HG03442 (cell line): ENCODE data around the gene CDK8.
A peak's percentile ranks its signal among the peaks of the same experiment; 100 is the strongest.
"Not testable (repeated sequence)": the region's sequence is repeated elsewhere in the genome, so short reads cannot be mapped to it uniquely, and the experiment has no call there.

ENCODE experiments used
- ATAC-seq: cut with Tn5 transposase; IDR thresholded peaks from one replicate; pipeline ENCODE4 v1.9.1; 2021; ENCODE audit warnings: mild to moderate bottlenecking, moderate library complexity; ENCODE audit not compliant: unreplicated experiment

CDK8 gene

GRCh38 chr13:26252006-26252405 lies 1.9 kb upstream of the CDK8 start:
- not testable (repeated sequence) for ATAC-seq

DNA sequence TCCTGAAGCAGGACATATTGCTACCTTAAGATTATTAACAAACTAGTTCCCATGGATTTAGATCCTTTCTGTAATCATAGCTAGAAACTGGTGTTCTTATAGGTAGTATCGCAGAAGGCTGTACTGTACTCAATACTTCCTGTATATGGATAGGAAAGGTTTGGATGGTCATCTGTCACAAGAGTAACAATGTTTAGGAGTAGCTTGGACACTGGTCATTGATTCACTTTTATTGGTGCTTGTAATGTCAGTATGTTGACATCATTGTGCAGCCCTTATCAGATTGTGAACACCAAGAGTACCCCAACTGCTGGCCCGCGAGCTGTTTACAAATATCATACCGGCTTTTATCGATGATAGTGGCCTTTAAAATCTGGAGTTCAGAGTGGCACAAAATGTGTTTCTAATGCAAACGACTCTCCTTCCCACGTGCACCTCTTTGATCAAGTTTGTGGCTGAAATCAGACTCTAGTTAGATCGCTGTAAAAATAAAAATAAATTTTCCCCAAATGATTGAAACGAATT lies 605 bp upstream of the CDK8 start:
- ATAC-seq = no peak

- peak; percentile 29 for ATAC-seq
Observed at GRCh38 chr13:26254583-26255111, 718 bp downstream of the CDK8 start.

GRCh38 chr13:26255115-26255514 lies 1.2 kb downstream of the CDK8 start:
- ATAC-seq = no peak

DNA sequence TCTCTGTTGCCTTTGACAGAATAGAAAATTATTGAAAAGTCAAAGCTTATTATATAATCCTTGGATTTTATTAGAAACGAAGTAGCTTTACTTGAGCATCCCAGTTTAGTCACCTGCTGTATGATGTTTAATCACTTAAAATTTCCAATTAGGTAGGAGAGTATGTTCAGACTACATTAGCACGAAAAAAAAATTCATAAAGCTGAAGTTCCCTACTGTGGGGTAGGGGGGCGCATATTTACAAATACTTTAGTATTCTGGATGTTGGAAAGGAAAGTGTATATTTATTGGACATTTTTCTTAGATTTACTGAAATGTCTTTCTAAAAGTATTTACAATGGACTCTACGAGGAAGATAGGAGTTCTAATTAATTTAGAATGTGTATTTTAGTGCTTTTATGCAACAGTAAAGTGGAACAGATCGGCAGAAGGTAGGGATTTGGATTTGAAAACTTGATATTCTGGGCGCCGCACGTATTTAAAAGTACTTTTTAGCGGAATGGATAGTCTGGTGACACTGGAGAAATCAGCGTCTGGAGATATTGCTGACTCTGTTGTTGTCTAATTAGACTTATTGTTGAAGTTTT lies 1.9 kb downstream of the CDK8 start:
- ATAC-seq = no peak

DNA sequence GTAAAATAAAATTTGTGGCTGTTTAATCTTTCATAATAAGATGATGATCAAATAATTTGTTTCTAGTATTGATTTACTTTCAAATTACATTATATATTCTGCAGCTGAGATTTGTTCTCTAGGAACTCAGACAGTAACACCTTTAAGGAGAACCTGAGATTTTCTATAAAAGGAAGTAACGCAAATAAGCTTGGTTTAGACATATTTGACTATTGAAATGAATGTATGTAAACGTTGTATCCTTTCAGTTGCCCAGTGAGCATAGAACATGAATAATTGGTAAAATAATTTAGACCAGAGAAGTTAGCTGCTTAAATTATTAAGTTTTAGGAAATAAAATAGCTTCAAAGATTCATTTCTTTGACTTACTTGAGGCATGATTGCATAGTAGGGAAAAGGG lies 3.1 kb downstream of the CDK8 start:
- ATAC-seq = no peak

DNA sequence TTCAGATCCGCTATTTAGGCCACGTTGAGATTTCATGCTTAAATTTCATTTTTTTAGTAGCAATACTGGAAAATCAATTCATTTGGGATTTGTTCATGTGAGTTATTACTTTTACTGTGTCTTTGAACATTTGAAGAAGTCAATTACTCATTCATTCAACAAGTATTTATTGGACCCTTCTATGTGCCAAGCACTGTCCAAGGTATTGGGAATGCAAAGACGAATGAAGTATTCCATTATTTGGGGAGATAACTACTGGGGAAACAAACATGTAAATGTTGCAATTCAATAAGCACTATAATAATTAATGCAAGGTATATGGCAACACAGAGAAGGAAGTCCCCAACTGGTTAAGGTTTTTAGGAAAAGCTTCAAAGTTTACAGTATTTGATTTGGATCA lies 5.7 kb downstream of the CDK8 start:
- no peak for ATAC-seq

- no peak for ATAC-seq
Observed at GRCh38 chr13:26262156-26262555, 8.2 kb downstream of the CDK8 start.

- ATAC-seq = no peak
Observed at GRCh38 chr13:26266311-26266710, 12.4 kb downstream of the CDK8 start.

GRCh38 chr13:26270707-26271106 lies 16.8 kb downstream of the CDK8 start:
- ATAC-seq = no peak

DNA sequence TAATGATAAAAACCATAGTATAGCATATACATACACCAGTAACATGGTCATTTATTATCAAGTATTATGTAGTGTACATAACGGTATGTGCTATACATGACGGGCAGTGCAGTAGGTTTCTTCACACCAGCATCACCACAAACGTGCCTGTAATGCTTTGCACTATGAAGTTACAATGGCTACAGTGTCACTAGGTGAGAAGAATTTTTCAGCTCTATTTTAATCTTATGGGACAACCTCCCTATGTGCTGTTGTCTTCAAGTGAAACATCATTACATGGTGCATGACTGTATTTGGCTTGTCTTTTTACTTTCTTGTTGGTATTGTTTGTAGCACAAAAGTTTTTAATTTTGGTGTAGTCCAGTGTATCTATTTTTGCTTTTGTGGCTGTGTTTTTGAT lies 18.7 kb downstream of the CDK8 start:
- ATAC-seq = no peak

DNA sequence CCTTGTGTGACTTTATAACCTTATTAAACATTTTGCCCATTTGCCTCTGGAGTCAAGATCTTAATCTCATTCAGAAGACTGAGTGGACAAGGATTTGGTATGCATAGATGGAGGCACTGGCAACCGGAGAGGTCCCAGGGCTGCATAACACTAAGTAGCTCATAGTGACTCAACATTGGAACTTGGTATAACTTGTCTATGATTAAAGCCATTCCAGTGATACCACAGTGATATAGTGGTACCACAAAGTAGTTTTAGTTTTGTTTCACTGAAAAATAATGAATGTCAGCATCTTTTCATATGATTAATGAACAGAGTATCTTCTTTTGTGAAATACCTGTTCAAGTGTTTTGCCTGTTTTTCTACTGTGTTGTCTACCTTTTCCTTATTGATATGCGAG lies 26.4 kb downstream of the CDK8 start:
- ATAC-seq = no peak

- ATAC-seq = no peak
Observed at GRCh38 chr13:26280822-26281221, 26.9 kb downstream of the CDK8 start.

- not testable (repeated sequence) for ATAC-seq
Observed at GRCh38 chr13:26285911-26286310, 32.0 kb downstream of the CDK8 start.

DNA sequence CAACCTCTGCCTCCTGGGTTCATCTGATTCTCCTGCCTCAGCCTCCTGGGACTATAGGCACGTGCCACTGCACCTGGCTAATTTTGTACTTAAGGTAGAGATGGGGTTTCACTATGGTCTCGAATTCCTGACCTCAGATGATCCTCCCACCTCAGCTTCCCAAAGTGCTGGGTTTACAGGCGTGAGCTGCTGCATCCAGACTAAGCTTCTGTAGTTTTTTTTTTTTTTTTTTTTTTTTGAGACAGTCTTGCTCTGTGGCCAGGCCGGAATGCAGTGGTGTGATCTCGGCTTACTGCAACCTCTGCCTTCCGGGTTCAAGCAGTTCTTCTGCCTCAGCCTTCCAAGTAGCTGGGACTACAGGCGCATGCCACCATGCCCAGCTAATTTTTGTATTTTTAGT lies 34.9 kb downstream of the CDK8 start:
- not testable (repeated sequence) for ATAC-seq

DNA sequence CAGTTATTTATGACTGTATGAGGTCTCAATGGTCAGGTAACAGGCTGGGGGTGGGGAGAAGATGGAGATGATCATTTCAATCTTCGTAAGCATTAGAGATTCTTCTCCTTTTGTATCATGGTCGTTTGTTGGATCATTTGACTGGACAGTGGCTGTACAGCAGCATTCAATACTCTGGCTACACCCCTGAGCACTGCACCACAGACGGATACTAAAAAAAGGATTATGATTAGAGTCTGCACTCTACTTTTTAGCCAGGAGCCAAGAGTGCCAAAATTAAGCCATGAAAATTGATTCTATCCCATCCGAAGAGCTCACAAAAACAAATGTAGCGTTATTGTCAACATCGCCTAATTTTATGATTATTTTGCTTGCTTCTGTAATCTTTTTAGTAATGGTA lies 41.9 kb downstream of the CDK8 start:
- ATAC-seq = no peak

- no peak for ATAC-seq
Observed at GRCh38 chr13:26299168-26299750, 45.3 kb downstream of the CDK8 start.

GRCh38 chr13:26300140-26300539 lies 46.2 kb downstream of the CDK8 start:
- ATAC-seq = no peak

GRCh38 chr13:26305676-26306075 lies 51.7 kb downstream of the CDK8 start:
- ATAC-seq = no peak

DNA sequence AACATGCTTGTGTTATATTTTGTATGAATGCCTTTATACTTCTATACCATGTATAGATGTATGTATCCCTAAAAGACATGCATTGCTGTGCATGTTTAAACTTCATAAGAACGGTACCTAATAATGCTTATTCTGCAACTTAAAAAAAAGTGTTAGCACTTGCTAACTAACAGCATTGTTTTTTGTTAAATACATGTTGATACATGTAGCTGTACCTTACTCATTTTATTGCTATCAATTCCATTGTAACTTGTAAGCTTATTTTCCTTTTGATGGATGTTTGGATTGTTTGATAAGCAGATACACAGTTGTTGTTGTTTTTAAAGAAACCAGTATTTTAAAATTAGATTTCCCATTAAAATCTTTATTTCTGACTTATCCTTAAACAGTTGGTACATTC lies 53.8 kb downstream of the CDK8 start:
- no peak for ATAC-seq

DNA sequence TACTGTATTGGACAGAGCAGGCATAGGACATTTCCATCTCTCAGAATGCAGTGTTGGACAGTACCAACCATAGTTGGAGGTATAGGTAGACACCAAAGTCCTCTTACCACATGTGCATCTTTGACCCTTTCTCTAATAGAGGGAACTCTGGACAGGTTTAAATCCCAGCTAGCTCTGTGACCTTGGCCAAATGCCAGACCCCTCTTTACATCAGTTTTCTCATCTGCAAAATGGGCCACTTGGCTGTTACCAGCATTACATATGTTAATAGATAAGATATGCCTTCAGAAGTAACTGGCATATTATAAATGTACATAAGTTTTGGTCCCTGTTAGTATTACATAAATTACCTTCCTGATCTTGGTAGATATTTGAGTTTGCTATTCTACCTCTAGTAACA lies 54.3 kb downstream of the CDK8 start:
- no peak for ATAC-seq

DNA sequence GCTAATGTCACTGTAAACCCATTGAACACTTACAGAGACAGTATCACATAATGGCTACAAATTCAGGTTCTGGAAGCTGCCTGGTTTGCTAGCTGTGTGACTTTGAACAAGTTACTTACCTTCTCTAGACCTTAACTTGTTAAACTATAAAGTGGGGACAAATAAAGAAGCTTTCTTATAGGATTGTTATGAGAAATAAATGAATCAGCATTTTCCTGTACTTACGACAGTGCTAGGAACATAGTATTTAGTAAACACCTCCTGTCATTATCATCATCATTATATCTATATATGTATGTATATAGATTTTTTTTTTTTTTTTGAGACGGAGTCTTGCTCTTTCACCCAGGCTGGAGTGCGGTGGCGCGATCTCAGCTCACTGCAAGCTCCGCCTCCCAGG lies 54.9 kb downstream of the CDK8 start:
- no peak for ATAC-seq

DNA sequence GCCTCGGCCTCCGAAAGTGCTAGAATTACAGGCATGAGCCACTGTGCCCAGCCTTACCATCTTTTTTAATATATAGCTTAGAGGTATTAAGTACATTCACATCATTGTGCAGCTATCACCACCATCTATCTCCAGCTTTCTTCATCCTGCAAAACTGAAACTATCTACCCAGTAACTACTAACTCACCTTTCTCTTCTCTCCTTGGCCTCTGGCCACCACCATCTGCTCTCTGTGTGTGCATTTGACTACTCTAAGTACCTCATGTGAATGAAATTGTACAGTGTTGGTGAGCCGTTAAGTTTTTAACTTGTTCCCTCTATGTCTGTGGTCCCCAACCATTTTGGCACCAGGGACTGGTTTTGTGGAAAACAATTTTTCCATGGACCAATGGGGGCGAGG lies 56.1 kb downstream of the CDK8 start:
- ATAC-seq = no peak
